NCI-H146 (cell line): ENCODE data around the gene CPNE7.

Experiments
- DNase-seq: peaks from one replicate; lab custom pipeline; 2025; lab: John Stamatoyannopoulos, UW

The CPNE7 gene

DNA sequence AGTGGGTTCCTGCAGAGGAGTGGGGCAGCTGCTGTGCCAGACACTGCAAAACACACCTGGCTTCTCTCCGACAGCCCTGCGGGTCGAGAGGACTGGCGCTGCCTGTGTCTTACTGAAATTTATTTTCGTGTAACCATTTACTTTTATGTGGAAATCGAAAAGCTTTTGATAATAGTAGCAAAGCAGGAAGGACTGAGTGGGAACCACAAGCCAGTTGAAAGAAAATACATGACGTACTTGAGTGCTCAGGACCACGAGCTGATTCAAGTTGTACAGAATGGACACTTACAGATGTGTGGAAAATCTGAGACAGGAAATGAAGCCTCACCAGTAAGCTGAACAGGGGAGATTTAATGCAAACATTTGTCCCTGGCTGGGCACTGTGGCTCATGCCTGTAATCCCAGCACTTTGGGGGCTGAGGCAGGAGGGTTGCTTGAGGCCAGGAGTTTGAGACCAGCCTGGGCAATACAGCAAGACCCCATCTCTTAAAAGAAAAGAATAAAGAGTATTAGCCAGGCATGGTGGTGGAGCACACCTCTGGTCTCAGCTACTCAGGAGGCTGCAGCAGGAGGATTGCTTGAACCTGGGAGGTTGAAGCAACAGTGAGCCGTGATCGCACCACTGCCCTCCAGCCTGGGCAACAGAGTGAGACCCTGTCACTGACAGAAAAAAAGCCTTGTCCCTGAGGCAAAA, 26.4 kb upstream of the CPNE7 start:
- no peak for DNase-seq

DNA sequence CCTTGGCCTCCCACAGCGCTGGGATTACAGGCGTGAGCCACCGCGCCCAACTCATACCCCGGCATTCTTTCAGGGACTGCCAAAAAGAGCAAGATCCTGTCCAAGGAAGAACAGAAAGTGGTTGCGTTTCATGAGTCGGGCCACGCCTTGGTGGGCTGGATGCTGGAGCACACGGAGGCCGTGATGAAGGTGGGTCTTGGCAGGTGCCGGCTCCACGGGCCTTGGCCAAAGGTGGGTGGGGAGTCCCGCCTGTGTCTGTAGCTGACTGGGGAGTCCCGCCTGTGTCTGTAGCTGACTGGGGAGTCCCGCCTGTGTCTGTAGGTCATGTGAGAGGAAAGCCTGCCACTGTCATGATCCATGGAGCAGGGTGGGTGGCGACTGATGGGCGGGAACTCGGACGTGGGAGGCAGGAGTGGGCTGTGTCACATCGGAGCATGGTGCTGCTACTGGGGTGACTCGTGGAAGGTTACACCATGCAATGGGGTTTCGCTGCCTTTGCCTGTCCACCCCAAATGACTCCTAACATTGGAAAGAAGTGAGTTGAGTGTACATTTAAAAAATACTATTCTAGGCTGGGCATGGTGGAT, 25.0 kb upstream of the CPNE7 start:
- DNase-seq = no peak

DNA sequence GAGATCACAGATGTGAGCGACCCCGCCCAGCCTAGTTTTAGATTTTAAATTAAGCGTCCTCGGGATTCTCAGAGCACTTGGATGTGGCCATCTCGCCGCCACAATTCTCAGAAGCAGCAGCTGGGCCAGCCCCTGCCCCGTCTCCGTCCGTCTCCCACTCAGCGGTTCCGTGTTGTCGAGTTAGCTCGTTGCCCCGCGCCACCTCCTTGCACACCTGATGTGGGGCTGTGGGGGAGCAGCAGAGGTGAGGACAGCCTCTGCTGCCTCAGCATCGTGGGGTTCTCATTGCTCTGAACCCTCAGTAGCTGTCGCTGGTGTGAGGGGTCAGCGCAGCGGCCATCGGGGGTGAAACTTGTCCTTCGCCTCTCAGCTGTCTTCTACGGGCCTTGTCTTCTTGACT, 23.2 kb upstream of the CPNE7 start:
- DNase-seq = no peak

DNA sequence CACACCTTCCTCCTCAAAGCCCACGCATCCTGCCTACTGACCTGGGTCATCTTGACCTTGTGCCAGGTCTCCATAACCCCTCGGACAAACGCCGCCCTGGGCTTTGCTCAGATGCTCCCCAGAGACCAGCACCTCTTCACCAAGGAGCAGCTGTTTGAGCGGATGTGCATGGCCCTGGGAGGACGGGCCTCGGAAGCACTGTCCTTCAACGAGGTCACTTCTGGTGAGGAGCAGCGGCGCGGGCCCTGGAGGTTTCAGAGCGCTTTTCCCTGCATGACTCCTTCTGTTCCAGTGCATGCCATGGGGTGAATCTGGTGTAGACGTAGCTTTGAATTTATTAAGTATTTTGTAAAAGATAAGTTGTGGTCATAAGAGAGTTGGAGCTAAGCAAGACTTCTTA, 22.6 kb upstream of the CPNE7 start:
- no peak for DNase-seq

- DNase-seq = no peak
Observed at GRCh38 chr16:89553733-89554132, 21.8 kb upstream of the CPNE7 start.

GRCh38 chr16:89554343-89554742, 21.2 kb upstream of the CPNE7 start:
- DNase-seq = no peak

- DNase-seq = no peak
Observed at GRCh38 chr16:89555265-89555664, 20.3 kb upstream of the CPNE7 start.

GRCh38 chr16:89555780-89556179, 19.8 kb upstream of the CPNE7 start:
- no peak for DNase-seq

DNA sequence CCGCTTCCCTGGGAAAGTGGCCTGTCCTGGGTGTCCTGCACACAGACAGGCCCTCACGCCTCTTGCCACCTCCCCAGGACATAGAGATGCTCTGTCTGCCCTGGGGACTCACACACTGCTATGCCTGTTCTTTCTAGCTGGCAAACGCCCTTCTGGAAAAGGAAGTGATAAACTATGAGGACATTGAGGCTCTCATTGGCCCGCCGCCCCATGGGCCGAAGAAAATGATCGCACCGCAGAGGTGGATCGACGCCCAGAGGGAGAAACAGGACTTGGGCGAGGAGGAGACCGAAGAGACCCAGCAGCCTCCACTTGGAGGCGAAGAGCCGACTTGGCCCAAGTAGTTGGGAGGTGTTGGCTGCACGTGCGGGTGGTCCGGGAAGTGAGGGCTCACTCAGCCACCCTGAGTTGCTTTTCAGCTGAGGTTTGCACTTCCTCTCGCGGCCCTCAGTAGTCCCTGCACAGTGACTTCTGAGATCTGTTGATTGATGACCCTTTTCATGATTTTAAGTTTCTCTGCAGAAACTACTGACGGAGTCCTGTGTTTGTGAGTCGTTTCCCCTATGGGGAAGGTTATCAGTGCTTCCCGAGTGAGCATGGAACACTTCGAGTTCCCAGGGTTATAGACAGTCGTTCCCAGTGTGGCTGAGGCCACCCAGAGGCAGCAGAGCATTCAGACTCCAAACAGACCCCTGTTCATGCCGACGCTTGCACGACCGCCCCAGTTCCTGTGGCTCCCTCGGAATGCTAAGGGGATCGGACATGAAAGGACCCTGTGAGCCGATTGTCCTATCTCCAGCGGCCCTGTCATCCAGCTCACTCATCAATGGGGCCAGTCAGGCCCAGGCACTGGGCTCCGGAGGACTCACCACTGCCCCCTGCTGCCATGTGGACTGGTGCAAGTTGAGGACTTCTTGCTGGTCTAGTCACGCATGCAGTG, 18.5 kb upstream of the CPNE7 start:
- DNase-seq = peak; percentile 22

- DNase-seq = no peak
Observed at GRCh38 chr16:89557690-89558490, 17.7 kb upstream of the CPNE7 start.

DNA sequence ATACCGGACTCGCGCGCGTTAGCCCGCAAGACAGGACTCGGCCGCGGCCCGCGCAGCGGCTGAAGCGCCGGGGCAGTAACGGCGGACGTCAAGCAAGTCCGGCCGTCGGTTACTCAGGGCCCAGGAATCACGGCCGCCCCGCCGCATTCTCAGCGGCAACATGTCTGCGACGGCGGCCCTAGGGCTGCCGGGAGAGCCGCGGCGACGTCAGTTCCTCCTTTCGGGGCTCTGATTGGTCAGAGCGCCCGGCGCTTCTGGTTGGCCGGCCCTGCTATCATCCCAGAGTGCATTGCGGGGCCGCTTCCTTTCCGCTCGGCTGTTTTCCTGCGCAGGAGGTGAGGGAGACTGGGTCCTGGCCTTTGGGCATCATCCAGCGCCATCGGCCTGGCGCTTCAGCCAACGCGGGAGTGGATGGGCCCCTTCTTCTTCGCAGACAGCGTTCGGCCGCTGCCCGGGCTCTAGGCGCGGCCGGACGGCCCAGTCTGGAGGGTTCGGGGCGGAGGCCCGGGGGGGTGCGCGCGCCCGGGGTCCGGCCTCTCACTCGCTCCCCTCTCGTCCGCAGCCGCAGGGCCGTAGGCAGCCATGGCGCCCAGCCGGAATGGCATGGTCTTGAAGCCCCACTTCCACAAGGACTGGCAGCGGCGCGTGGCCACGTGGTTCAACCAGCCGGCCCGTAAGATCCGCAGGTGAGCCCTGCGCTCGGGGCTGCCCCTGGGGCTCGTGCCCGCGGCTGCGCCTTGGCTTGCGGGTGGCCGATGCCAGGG, 15.0 kb upstream of the CPNE7 start, which contains the start of gene RPL13:
Gene RPL13 (plus strand): TSS at position 305 of the 764 bp plus-strand sequence. CDS start 278 bp downstream, at position 583.
- peak; percentile 90 for DNase-seq

DNA sequence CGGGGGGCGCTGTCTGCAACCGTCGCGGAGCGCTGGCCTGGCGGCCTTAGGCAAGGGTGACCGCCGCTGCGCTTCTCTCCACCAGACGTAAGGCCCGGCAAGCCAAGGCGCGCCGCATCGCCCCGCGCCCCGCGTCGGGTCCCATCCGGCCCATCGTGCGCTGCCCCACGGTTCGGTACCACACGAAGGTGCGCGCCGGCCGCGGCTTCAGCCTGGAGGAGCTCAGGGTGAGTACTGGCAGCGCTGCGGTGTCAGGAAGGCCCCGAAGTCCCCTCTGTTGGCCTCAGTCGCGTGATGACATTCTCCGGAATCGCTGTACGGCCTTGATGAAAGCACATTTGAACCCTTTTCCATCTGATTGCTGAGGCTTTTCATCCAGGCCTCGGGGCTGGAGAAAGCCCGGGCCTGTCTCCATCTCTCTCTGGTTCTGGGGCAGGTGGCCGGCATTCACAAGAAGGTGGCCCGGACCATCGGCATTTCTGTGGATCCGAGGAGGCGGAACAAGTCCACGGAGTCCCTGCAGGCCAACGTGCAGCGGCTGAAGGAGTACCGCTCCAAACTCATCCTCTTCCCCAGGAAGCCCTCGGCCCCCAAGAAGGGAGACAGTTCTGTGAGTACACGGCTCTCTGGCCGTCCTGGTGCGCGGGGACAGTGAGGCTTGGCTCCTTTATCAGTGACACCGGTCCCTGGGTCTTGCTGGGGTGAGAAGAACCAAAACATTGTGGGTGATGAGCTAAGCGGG, 14.2 kb upstream of the CPNE7 start:
- DNase-seq = no peak

DNA sequence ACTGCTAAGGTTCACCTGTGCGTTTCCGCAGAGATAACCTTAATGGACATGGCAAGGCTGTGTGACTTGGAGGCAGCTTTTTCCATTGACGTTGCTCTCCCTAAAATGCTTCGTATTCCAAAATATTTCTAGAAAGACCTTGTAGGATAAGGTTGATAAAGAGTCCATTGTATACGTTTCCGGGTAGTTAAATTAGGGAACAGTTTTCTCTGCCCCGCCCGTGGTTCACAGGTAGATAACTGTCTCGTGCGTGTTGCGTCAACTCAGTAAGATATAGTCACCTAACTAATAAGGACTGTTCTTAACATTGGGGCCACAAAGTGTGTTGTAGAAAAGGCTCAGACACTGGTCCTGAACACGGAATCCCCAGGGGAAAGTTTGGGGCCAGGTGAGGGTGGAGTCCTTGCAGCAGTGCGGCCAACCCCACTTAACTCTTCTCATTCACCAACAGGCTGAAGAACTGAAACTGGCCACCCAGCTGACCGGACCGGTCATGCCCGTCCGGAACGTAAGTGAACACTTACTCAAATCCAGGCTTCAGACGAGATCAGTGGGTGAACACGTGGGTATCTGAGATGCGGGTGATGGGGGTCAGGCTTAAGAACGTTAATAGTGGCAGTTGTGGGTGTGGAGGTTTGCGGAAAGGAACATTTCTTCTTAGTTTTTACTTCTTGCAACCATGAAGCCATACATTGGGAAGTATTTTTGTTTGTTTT, 13.5 kb upstream of the CPNE7 start:
- no peak for DNase-seq

DNA sequence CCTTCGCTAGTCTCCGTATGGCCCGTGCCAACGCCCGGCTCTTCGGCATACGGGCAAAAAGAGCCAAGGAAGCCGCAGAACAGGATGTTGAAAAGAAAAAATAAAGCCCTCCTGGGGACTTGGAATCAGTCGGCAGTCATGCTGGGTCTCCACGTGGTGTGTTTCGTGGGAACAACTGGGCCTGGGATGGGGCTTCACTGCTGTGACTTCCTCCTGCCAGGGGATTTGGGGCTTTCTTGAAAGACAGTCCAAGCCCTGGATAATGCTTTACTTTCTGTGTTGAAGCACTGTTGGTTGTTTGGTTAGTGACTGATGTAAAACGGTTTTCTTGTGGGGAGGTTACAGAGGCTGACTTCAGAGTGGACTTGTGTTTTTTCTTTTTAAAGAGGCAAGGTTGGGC, 12.6 kb upstream of the CPNE7 start:
- no peak for DNase-seq

- no peak for DNase-seq
Observed at GRCh38 chr16:89563639-89564392, 11.7 kb upstream of the CPNE7 start.

DNA sequence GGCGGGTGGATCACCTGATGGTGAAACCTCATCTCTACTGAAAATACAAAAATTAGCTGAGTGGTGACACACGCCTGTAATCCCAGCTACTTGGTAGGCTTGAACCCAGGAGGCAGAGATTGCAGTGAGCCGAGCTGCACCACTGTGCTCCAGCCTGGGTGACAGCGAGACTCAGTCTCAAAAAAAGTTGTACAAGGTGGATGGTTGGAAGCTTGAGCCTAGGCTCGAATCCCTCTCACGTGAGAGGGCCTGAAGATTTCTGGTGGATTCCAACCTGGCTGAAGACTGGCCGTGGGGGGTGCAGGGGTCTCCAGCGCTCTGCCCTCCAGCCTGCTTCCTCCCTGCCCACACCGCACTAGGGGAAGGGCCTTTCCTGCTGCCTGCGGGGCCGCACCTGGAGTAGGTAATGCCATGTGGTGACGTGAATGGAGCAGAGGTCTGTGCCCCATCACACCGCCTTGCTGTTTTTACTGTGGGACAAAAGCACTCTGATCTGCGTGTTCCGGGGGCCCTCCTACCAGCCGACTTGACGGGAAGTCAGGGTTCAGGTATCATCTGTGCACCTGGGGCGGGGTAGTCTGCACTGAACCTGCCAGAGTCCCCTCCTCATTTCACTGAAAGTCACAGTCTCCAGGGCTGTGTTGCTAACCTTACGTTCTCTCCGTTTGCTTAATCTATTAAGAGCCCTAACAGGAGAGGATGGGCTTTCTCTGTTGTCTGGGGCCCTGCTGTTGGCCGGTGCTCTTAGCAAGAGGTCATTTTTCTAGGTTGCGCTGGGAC, 10.9 kb upstream of the CPNE7 start:
- DNase-seq = no peak

GRCh38 chr16:89565256-89565505, 10.4 kb upstream of the CPNE7 start:
- DNase-seq = no peak

GRCh38 chr16:89565506-89566372, 9.8 kb upstream of the CPNE7 start:
- DNase-seq = no peak
